Nephron (organoid): ENCODE data around the gene LHX3.

Experiments used
- H3K27ac Mint-ChIP-seq, 3 experiments: 2 replicates each; pipeline ENCODE4 v1.8.0; 2020; ENCODE audit warnings: mixed read lengths in 3 of 3, mild to moderate bottlenecking in 2 of 3, moderate library complexity in 1 of 3
- H3K27me3 Mint-ChIP-seq: 2 replicates; pipeline ENCODE4 v1.8.0; 2021; ENCODE audit warnings: low read depth, mild to moderate bottlenecking, moderate library complexity, mixed read lengths
- H3K36me3 Mint-ChIP-seq: 2 replicates; pipeline ENCODE4 v1.8.0; 2020; ENCODE audit warnings: low read depth, mixed read lengths
- H3K4me1 Mint-ChIP-seq: 2 replicates; pipeline ENCODE4 v1.8.0; 2020; ENCODE audit warnings: mixed read lengths
- H3K4me3 Mint-ChIP-seq, 3 experiments: 2 replicates each; pipeline ENCODE4 v1.8.0; 2020; ENCODE audit warnings: mild to moderate bottlenecking in 3 of 3, mixed read lengths in 3 of 3, moderate library complexity in 2 of 3
- H3K9me3 Mint-ChIP-seq: 2 replicates; pipeline ENCODE4 v1.8.0; 2020; ENCODE audit warnings: mixed read lengths
- CTCF ChIP-seq, 3 experiments: fragments of 200-600 bp; sonication (generic); IDR thresholded peaks; one replicate each; pipeline ENCODE4 v1.5.0; 2021; ENCODE audit warnings: antibody characterized with exemption in 3 of 3; ENCODE audit not compliant: unreplicated experiment in 3 of 3

Gene LHX3

GRCh38 chr9:136230773-136231172 lies 25.8 kb upstream of the LHX3 start:
- Mint-ChIP-seq H3K4me1 (peaks cover 11% of the 10 kb centered on the region), H3K27me3 (peaks cover 4% of the 10 kb centered on the region), H3K27ac (no peak overlapping the region), H3K36me3 (peaks cover 8% of the 10 kb centered on the region), H3K9me3 (no peaks in the 10 kb centered on the region), H3K4me3 (no peak overlapping the region)
- TF ChIP-seq CTCF (IDR thresholded peaks at IDR 0.05; ENCODE audit: unreplicated experiment in 3 of 3) = no peak

GRCh38 chr9:136230365-136230764 lies 25.4 kb upstream of the LHX3 start:
- H3K9me3 Mint-ChIP-seq = no peaks in the 10 kb centered on the region
- TF ChIP-seq CTCF (IDR thresholded peaks at IDR 0.05; ENCODE audit: unreplicated experiment in 3 of 3) = no peak
- no peak overlapping the region for H3K4me3 Mint-ChIP-seq
- peaks cover 8% of the 10 kb centered on the region for H3K36me3 Mint-ChIP-seq
- no peak overlapping the region for H3K27ac Mint-ChIP-seq
- peaks cover 4% of the 10 kb centered on the region for H3K27me3 Mint-ChIP-seq
- peaks cover 11% of the 10 kb centered on the region for H3K4me1 Mint-ChIP-seq

GRCh38 chr9:136229096-136230065 lies 24.5 kb upstream of the LHX3 start:
- Mint-ChIP-seq H3K9me3 (no peaks in the 10 kb centered on the region), H3K4me3 (no peak overlapping the region), H3K4me1 (peaks cover 11% of the 10 kb centered on the region), H3K36me3 (peaks cover 9% of the 10 kb centered on the region), H3K27me3 (peaks cover 4% of the 10 kb centered on the region), H3K27ac (no peak overlapping the region)
- TF ChIP-seq CTCF (IDR thresholded peaks at IDR 0.05; ENCODE audit: unreplicated experiment in 3 of 3) = no peak

GRCh38 chr9:136228107-136228875 lies 23.4 kb upstream of the LHX3 start:
- H3K27ac Mint-ChIP-seq = no peak overlapping the region
- H3K4me3 Mint-ChIP-seq = no peak overlapping the region
- no peaks in the 10 kb centered on the region for H3K9me3 Mint-ChIP-seq
- no peak for TF ChIP-seq CTCF (IDR thresholded peaks at IDR 0.05; ENCODE audit: unreplicated experiment in 3 of 3)
- peaks cover 10% of the 10 kb centered on the region for H3K36me3 Mint-ChIP-seq
- peaks cover 8% of the 10 kb centered on the region for H3K4me1 Mint-ChIP-seq
- peaks cover 4% of the 10 kb centered on the region for H3K27me3 Mint-ChIP-seq

- Mint-ChIP-seq H3K4me3 (no peak overlapping the region), H3K27ac (no peak overlapping the region), H3K9me3 (no peaks in the 10 kb centered on the region), H3K36me3 (peaks cover 19% of the 10 kb centered on the region), H3K27me3 (peaks cover 4% of the 10 kb centered on the region), H3K4me1 (peaks cover 13% of the 10 kb centered on the region)
- no peak for TF ChIP-seq CTCF (IDR thresholded peaks at IDR 0.05; ENCODE audit: unreplicated experiment in 3 of 3)
These were observed 21.9 kb upstream of the LHX3 start for GRCh38 chr9:136226680-136227407.
